Body of pancreas (tissue), 4 donors: Measurements from ENCODE around the gene SELENOV. TPM values are rescaled to one million over a fixed set of nuclear protein-coding genes. Genes with fewer than 3 reads are reported as not detected.

Source experiments
- ATAC-seq: fragments of 150-250 bp; one replicate; pipeline ENCODE4 v1.9.1; 2016
- DNase-seq, 4 donors: peaks; one replicate each; pipeline ENCODE4 v3.0.0-alpha.2; 2019
- H3K27ac ChIP-seq, 4 donors: fragments of 200-600 bp; sonication (generic); 1 replicate in 3 of 4; 2 replicates in 1 of 4; pipeline versions ENCODE4 v1.5.1 to v1.6.1; 2016 to 2019; ENCODE audit warnings: mild to moderate bottlenecking in 1 of 4, mixed read lengths in 1 of 4, moderate library complexity in 1 of 4
- H3K27me3 ChIP-seq, 2 donors: fragments of 200-600 bp; sonication (generic); one replicate each; pipeline ENCODE4 v1.6.0; 2016; ENCODE audit warnings: mild to moderate bottlenecking in 1 of 2
- H3K36me3 ChIP-seq, 2 donors: fragments of 200-600 bp; sonication (generic); replicated peaks in 1 of 2; 2 replicates each; pipeline ENCODE4 v1.5.1; 2016; ENCODE audit warnings: low read depth in 2 of 2; ENCODE audit not compliant: insufficient read depth in 1 of 2
- H3K4me1 ChIP-seq: fragments of 200-600 bp; sonication (generic); one replicate; pipeline ENCODE4 v1.6.0; 2016
- H3K4me3 ChIP-seq, 2 donors: fragments of 200-600 bp; sonication (generic); 1 replicate in 1 of 2; 2 replicates in 1 of 2; pipeline ENCODE4 v1.5.1; 2016 to 2019
- H3K9me3 ChIP-seq, 3 donors: fragments of 200-600 bp; sonication (generic); 1 replicate in 2 of 3; 2 replicates in 1 of 3; pipeline ENCODE4 v1.5.1; 2016
- POLR2A ChIP-seq, 3 donors: fragments of 450-650 bp; IDR thresholded peaks; one replicate each; pipeline ENCODE4 v1.6.1; 2016; ENCODE audit warnings: antibody characterized with exemption in 3 of 3, mild to moderate bottlenecking in 2 of 3
- WGBS, 2 donors: methylation state at CpG; one replicate each; pipeline ENCODE4 v1.1.5; 2017; 5-methylcytosine and 5-hydroxymethylcytosine counted together
- intact Hi-C: fragments of 100-400 bp; cut with DNase I; formaldehyde crosslinking; loops from one replicate; pipeline ENCODE4 v1.15.1; 2023
- total RNA-seq, 2 donors: library from RNA; depleted of rRNA; stranded (reverse); fragments of >200 nt; gene quantifications; one replicate each; pipeline ENCODE4 v1.1.0, GENCODE V29; 2016
- TF ChIP-seq, protein P1 (sequence below), 7 experiments: fragments of 450-650 bp in 4 of 7; fragments of 200-600 bp in 3 of 7; sonication (generic) in 3 of 7; IDR thresholded peaks; one replicate each; pipeline ENCODE4 v1.5.1; 2016 to 2019; ENCODE audit warnings: antibody characterized with exemption in 7 of 7

SELENOV gene
- total RNA-seq, 2 donors from 2014 or later = not detected

DNA sequence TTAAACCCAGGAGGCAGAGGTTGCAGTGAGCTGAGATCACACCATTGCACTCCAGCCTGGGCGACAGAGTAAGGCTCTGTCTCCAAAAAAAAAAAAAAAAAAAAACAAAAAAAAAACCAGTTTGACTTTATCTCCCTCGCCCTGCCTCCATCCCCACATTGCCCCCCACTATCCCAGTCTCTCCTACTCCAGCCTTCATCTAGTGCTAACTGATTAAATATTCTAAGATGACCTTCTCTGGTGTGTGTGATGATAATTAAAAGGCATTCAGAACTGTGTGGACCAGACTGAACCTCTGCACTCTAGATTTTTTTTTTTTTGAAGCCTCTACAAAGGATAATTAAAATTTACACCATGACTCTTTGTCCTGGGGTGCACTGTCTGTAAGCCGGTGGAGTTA is 22.2 kb upstream of the SELENOV start:
- peaks cover 9 to 13% of the 10 kb centered on the region in 2 donors for H3K36me3 ChIP-seq
- intact Hi-C loops = no loop called here
- DNase-seq (no peak), ATAC-seq (no peak)
- H3K27ac ChIP-seq = no peak overlapping the region
- no peak overlapping the region for H3K4me3 ChIP-seq
- H3K27me3 ChIP-seq = no peaks in the 10 kb centered on the region
- 89 to 93% methylated on average over 3 of the region's 3 CpGs for WGBS, 2 donors
- TF ChIP-seq POLR2A (IDR thresholded peaks at IDR 0.05) = no peak
- TF ChIP-seq, protein P1, sequence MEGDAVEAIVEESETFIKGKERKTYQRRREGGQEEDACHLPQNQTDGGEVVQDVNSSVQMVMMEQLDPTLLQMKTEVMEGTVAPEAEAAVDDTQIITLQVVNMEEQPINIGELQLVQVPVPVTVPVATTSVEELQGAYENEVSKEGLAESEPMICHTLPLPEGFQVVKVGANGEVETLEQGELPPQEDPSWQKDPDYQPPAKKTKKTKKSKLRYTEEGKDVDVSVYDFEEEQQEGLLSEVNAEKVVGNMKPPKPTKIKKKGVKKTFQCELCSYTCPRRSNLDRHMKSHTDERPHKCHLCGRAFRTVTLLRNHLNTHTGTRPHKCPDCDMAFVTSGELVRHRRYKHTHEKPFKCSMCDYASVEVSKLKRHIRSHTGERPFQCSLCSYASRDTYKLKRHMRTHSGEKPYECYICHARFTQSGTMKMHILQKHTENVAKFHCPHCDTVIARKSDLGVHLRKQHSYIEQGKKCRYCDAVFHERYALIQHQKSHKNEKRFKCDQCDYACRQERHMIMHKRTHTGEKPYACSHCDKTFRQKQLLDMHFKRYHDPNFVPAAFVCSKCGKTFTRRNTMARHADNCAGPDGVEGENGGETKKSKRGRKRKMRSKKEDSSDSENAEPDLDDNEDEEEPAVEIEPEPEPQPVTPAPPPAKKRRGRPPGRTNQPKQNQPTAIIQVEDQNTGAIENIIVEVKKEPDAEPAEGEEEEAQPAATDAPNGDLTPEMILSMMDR (IDR thresholded peaks at IDR 0.05) = no peak
- H3K4me1 ChIP-seq = peaks cover 3% of the 10 kb centered on the region
- H3K9me3 ChIP-seq = no peaks in the 10 kb centered on the region

DNA sequence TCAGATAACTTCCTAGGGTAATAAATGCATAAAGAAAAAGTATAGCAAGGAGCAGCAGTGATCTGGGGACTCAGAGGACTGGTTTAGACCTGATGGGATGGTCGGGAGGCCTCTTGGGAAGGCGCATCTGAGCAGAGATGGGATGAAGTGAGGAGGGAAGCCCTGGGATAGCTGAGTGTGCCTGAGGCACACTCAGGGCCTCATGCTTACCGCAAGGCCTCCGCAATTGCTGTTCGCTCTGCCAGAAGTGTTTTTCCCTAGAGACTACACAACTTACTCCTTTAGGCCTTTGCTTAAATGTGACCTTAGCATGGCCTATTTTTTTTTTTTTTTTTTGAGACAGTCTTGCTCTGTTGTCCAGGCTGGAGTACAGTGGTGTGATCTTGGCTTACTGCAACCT is 20.3 kb upstream of the SELENOV start:
- Histone ChIP-seq H3K27ac (no peak overlapping the region), H3K27me3 (peaks cover 0 to 9% of the 10 kb centered on the region in 2 donors), H3K4me3 (no peak overlapping the region), H3K4me1 (peaks cover 18% of the 10 kb centered on the region), H3K9me3 (no peaks in the 10 kb centered on the region), H3K36me3 (peaks cover 0 to 4% of the 10 kb centered on the region in 2 donors)
- intact Hi-C loops = no loop called here
- 83 to 87% methylated on average over 5 of the region's 5 CpGs for WGBS, 2 donors
- DNase-seq (no peak), ATAC-seq (no peak)
- TF ChIP-seq, protein P1 (IDR thresholded peaks at IDR 0.05) = no peak
- TF ChIP-seq POLR2A (IDR thresholded peaks at IDR 0.05) = no peak

DNA sequence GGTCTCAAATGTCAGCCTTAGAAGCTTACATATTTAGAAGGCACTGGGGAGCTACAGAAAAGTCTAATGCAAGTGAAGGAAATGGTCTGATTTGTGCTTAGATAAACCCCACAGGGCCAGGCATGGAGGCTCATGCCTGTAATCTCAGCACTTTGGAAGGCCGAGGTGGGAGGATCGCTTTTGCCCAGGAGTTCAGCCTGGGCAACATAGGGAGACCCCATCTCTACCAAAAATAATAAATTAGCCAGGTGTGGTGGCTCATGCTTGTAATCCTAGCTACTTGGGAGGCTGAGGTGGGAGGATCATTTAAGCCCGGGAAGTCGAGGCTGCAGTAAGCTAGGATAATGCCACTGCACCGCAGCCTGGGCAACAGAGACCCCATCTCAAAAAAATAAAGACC is 18.9 kb upstream of the SELENOV start:
- H3K36me3 ChIP-seq = no peaks in the 10 kb centered on the region
- WGBS, 2 donors = 62 to 64% methylated on average over 5 of the region's 5 CpGs
- peaks cover 0 to 9% of the 10 kb centered on the region in 2 donors for H3K27me3 ChIP-seq
- no peak for DNase-seq
- no peaks in the 10 kb centered on the region for H3K9me3 ChIP-seq
- ATAC-seq = no peak
- peaks cover 18% of the 10 kb centered on the region for H3K4me1 ChIP-seq
- intact Hi-C loops = no loop called here
- no peak overlapping the region for H3K4me3 ChIP-seq
- H3K27ac ChIP-seq = no peak overlapping the region
- TF ChIP-seq, protein P1 (IDR thresholded peaks at IDR 0.05) = no peak
- TF ChIP-seq POLR2A (IDR thresholded peaks at IDR 0.05) = no peak

DNA sequence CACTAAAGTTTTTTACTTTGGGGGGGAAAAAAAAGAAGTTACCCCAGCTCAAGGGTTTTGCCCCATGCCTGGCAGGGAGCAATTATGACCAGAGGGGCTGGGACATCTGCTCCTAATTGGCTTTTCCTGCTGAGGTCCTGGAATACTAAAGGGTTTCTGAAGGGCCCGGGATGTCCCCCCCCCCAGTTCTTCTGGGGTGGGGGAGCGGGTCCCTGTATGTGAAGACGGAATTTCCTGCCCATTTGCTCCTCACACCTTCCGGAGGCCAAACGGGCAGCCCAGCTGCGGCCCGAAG is 17.3 kb upstream of the SELENOV start:
- TF ChIP-seq, protein P1 (IDR thresholded peaks at IDR 0.05) = no peak
- TF ChIP-seq POLR2A (IDR thresholded peaks at IDR 0.05) = no peak
- H3K36me3 ChIP-seq = no peaks in the 10 kb centered on the region
- H3K4me1 ChIP-seq = peaks cover 21% of the 10 kb centered on the region
- no peak overlapping the region for H3K27ac ChIP-seq
- no peak overlapping the region for H3K4me3 ChIP-seq
- 0% methylated on average over 1 to 7 of the region's 7 CpGs for WGBS, 2 donors
- DNase-seq (no peak), ATAC-seq (no peak)
- peaks cover 0 to 9% of the 10 kb centered on the region in 2 donors for H3K27me3 ChIP-seq
- H3K9me3 ChIP-seq = no peaks in the 10 kb centered on the region
- intact Hi-C loops = no loop called here

DNA sequence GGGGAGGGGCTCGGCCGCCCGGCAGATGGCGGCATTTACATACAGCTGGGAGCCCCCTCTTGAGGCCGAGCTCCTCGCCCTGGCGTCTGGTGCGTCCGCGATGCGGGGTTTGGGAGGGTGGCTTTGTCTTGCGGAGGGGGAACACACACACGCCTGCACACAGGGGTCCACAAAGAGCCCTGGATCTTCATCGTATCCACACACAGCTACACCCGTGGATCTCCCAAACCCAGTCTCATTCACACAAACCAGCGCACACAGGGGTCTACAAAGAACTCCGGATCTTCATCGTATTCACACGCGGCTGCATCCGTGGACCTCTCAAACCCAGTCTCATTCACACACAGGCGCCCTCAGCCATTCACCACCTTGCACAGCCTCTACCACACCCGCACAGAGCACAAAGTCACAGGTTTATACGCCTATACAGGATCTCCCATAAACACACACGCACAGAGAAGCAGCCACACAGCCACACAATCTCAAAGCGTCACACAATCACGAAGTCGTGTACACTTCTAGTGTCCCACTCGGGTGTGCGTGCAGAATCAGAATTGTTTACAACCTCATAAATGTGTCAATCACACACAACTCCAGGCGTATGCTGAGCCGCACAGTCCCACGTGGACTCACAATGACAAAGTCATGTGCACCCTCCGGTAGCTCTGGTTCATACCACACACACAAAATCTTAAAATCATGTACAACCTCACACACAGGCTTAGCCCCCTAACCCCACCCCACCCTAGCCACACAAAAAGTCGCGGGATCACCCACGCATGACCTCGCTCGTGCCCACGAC is 16.7 kb upstream of the SELENOV start:
- WGBS, 2 donors = 1 to 3% methylated on average over 11 to 39 of the region's 40 CpGs
- peaks cover 26% of the 10 kb centered on the region for H3K4me1 ChIP-seq
- peak in 2 of 4 donors; percentile 28 to 53 for DNase-seq
- TF ChIP-seq, protein P1 (IDR thresholded peaks at IDR 0.05) = peak in 2 of 7 experiments; percentile 19 to 34
- TF ChIP-seq POLR2A (IDR thresholded peaks at IDR 0.05) = no peak
- no peak overlapping the region for H3K4me3 ChIP-seq
- no peak overlapping the region for H3K27ac ChIP-seq
- H3K9me3 ChIP-seq = no peaks in the 10 kb centered on the region
- peaks cover 0 to 9% of the 10 kb centered on the region in 2 donors for H3K27me3 ChIP-seq
- ATAC-seq = peak; percentile 53
- no peaks in the 10 kb centered on the region for H3K36me3 ChIP-seq
- intact Hi-C loops = no loop called here
